Measurements from ENCODE around the gene ARHGAP19.
"Not testable (repeated sequence)": the region's sequence is repeated elsewhere in the genome, so short reads cannot be mapped to it uniquely, and the experiment has no call there.

Gene ARHGAP19

DNA sequence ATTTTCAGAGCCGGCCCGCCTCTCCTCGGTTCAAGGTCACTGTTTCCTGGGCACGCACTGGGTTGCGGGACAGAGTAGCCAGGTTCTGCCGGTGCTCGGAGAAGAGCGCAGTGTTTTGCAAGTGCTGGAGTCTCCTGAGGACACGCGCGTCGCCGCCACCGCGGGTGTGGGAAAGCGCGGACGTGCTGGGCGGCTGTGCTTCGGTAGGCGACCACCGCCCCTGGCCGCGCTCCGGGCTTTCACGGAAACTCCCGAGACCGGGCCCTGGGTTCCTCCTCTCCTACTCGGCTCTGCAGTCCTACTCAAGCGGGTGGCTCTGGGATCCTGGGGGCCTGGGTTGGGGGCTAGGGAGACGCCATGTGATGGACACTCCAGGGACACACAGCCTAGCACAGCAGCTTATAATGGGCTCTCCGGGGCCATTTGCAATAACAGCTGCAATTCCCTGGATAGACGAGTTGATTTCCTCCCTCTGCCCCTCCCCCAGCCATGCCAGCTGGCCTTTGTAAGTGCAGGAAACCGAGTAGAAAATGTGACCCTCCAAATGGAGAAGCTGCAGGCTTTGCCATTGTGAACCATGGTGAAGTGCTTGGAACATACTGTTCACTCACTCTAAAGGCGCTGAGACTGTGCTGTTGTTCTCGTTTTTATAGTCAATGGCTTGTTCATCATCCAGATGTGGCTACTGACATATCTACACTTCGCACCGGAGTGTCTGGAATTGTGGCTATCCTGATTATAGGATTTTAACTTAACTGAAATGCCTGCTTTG is 28.8 kb upstream of the ARHGAP19 start:
- DNase-seq = peak; percentile 4 to 14

DNA sequence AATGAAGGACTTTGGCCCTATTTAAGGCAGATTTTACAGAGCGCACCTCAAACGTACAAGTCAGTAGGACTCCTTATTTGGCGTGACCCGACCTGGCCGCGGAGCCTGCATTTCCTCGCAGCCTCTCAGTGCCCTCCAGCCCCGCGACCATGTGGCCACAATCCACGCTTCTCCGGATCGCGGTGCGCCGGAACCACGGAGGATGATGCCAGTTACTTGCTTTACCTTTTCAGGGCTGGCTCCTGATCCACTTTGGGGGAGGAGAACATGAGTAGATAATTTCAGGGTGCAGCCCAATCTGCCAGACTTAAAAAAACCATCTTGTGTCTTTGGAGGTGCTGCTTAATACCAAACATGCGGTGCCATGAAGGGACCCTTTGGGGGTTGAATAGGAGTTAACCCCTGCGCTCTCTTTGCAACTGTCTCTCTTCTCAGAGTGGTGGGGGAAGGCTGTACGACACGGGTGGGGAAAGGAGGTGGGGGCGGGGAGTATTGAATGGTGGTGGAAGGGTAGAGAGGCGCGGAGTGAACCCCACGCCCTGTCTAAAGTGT is 28.1 kb upstream of the ARHGAP19 start:
- DNase-seq = no peak

DNA sequence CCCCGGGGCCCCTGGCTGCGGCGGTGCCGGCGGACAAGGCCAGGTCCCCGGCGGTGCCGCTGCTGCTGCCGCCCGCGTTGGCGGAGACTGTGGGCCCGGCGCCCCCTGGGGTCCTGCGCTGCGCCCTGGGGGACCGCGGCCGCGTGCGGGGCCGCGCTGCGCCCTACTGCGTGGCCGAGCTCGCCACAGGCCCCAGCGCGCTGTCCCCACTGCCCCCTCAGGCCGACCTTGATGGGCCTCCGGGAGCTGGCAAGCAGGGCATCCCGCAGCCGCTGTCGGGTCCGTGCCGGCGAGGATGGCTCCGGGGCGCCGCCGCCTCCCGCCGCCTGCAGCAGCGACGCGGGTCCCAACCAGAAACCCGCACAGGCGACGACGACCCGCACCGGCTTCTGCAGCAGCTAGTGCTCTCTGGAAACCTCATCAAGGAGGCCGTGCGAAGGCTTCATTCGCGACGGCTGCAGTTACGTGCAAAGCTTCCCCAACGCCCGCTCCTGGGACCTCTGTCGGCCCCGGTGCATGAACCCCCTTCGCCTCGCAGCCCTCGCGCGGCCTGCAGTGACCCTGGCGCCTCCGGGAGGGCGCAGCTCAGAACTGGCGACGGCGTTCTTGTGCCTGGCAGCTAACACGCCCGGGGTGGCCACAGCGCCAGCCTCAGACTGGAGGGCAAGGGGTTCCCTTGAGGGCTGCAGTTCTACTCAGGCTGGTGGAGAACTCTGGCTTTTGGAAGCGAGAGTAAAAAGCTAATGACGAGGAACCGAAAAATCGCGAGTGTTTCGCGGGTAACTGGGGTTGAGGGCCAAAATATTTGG is 27.4 kb upstream of the ARHGAP19 start:
- peak; percentile 26 to 44 for DNase-seq

DNA sequence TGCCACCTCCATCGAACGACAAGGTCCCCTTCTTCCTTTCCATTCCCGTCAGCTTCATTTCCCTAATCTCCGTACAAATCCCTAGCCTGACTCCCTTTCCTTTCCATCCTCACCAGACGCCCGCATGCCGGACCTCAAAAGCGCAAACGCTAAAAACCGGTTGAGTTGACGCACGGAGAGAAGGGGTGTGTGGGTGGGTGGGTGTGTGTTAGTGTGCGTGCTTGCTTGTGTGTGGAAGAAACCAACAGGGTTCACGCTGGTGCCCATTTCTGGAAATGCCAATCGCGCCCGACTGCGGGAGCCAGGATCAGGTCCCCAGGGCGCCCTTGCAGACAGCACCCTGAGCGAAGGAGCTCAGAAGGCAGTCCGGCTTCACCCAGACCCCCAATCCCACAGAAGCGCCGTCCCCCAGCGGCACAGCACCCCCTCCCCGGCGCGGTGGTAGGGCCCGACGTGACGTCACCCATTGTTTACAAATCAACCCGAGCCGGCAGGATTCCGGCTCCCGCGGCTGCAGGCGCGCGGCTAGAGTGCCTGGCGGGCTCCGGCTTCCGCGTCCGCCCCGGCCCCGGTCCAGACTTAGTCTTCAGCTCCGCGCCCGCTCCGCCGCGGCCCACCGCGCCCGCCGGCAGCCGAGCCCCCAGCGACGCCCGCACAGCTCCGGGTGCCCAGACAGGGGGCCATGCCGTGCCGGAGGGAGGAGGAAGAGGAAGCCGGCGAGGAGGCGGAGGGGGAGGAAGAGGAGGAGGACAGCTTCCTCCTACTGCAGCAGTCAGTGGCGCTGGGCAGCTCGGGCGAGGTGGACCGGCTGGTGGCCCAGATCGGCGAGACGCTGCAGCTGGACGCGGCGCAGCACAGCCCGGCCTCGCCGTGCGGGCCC is 26.6 kb upstream of the ARHGAP19 start, which contains the start of gene FRAT1:
Gene FRAT1, plus strand, starts transcription at position 500 of the 880 bp plus-strand sequence. Its CDS starts 183 bp downstream, at position 683.
- DNase-seq = peak; percentile 88 to 97

DNA sequence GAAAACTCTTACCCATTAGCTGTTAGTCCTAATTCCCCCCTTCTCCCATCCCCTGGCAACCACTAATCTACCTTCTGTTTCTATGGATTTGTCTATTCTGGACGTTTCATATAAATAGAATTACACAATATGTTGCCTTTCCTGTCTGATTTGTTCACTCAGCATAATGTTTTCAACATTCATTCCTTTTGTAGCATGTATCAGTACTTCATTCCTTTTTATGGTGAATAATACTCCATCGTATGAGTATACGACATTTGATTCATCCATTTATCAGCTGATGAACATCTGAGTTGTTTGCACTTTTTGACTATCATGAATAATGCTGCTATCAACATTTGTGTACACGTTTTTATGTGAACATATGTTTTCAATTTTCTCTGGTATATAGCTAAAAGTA is 22.2 kb upstream of the ARHGAP19 start:
- no peak for DNase-seq

DNA sequence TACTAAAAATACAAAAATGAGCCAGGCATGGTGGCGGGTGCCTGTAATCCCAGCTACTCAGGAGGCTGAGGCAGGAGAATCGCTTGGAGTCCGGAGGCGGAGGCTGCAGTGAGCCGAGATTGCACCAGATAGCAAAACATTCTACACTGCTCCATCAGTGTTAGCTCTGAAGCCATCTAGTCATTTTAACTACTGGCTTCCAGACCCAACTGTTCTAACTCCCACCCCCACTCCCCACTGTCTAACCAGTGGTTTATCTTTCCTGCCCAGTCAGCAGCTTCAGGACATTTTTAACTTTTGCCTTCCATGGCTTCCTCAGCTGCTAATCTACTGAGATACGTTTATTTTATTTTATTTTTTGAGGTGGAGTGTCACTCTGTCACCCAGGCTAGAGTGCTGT is 20.5 kb upstream of the ARHGAP19 start:
- DNase-seq = no peak

DNA sequence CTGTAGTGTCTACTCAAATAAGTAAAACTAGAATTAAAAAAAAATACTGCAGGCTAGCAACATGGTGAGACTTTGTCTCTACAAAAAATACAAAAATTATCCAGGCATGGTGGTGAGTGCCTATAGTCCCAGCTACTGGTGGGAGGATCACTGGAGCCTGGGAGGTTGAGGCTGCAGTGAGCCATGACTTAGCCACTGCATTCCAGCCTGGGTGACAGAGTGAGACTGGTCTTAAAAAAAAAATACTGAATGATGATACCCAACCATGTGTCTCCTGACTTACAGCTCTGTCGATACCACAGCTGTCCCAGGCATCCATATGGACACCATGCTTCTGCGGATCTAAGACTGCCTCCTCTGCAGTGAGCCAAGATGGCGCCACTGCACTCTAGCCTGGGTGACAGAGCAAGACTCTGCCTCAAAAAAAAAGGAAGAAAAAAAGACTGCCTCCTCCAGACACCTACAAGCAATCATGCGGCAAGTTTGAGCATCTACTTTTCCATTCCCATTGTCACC is 18.7 kb upstream of the ARHGAP19 start:
- no peak for DNase-seq

DNA sequence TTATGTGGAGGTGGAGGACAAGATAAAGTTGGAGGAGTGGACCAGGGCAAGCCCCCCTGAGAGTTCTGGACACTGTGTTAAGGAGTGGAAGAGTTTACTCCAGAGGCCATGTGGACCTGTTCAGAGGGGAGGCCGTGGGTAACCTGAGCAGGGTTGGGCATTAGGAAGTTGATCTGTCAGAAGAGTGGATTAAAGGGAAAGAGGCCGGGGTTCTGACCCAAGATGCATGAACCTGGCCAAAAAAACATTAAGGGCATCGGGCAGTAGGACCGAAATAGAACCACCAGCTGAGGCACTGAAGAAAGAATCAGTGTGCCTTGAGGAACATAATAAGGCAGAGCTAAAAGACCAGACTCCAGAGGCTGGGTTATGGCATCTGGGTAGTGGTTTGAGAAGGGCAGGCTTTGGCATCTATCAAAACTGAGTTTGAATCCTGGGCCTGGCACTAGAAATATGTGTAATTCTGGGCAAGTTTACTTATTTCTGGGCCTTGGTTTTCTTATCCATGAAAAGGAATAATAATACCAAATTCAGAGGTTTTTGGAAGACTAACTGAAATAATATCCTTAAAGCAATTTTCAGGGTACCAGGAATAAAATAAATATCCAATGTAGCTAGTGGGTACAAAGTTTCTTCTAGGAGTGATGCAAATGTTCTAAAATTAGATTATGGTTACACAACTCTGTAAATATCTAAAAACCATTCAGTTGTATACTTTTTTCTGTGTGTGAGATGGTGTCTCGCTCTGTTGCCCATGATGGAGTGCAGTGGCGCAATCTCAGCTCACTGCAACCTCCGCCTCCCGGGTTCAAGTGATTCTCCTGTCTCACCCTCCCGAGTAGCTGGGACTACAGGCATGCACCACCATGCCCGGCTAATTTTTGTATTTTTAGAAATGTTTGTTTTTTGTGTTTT is 15.7 kb upstream of the ARHGAP19 start:
- DNase-seq = no peak

DNA sequence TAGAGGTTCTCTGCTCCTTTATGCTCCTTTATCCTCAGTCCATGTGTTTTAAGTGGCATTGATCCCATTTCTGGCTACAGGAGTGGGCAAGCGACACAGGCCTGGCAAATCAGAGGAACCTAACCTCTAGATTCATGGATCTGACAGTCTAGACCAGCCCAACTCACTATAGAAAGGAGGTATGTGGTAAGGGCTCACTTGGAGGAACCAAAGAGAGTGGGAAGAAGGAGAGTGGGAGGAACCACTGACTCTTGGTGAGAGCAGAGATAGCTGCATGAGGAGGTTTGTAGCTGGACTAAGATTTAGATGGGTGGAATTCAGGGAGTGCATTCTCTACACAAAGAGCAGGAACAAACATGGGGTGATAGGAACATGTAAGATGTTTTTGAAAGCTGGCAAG is 15.0 kb upstream of the ARHGAP19 start:
- no peak for DNase-seq

DNA sequence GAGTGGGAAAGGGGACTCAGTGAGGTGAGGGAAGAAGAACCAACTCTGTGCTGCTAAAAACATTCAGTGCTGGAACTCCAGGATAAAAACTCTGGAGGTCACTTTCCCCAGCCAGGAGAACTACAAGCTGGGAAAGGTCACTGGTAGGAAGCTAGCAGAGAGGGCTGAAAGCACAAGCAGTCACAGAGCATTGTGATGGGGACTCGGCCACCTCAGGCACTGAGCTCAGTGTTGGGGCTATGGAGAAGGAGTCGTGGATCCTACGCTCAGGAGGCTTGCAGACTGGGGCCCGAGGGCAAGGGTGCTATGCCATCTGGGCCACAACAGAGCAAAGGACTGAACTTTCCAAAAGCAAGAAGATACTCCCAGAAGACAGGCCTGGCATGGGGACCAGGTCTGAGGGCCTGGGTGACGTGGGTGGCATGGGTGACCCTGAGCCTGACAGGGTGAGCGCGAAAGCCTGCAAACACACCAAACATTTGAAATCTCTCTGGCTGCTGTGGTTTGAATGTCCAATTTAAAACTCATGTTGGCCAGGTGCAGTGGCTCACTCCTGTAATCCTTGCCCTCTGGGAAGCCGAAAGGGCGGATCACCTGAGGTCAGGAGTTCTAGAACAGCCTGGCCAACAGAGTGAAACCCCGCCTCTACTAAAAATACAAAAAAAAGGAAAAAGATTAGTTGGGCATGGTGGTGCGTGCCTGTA is 9.8 kb upstream of the ARHGAP19 start:
- DNase-seq = no peak

DNA sequence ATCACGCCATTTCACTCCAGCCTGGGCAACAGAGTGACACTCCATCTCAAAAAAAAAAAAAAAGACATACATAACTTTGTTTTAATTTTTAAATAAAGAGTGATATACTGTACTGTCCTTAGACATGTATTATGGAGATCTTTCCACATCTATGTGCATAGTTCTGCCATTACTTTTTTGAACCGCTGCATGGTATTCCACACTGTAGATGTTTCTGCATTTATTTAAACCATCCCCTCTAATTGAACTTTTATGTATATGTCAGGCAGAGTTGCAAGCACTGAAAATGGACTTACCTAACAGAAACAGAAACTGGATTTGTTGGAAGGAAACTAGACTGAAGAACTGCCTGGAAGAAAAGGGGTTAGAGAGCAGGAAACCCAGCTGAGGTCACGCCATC is 8.5 kb upstream of the ARHGAP19 start:
- no peak for DNase-seq

DNA sequence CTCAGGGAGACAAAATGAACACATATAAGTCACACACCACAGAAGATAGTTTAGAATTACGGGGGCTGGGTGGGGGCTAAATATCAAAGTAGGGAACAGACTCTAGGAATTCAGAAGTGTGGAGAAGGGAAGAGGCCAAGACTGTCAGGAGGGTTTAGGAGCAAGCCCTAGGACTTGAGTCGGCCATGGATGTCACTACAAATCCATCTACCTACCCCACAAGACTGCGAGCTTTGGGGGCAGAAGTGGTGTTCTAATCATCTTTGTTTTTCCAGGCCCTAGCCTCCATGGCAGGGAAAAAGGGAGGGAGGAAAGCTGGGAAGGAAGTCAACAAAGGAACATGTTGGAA is 5.8 kb upstream of the ARHGAP19 start:
- no peak for DNase-seq

DNA sequence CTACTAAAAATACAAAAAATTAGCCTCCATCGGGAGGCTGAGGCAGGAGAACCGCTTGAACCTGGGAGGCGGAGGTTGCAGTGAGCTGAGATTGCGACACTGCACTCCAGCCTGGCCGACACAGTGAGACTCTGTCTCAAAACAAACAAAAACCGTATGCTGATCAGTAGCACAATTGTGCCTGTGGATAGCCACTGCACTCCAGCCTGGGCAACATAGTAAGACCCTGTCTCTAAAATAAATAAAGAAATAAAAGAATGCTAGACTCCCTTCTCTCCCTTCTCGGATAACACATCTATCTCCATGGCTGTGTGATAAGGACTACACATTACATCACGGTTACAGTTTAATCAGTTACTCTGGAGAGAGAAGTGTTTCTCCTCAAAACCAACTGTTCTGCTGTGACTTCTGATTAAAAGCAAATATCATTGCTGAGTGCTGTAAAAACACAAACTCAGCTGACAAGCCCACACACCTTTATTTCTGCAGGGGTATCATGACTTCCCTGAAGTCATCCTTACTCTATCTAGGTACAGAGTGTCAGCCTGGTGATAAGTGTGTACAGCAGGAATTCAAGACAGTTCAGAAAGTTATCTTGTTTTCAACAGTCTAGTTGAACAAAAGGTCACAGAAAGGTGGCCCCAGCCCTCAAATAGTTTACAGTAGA is 5.3 kb upstream of the ARHGAP19 start:
- DNase-seq = no peak

DNA sequence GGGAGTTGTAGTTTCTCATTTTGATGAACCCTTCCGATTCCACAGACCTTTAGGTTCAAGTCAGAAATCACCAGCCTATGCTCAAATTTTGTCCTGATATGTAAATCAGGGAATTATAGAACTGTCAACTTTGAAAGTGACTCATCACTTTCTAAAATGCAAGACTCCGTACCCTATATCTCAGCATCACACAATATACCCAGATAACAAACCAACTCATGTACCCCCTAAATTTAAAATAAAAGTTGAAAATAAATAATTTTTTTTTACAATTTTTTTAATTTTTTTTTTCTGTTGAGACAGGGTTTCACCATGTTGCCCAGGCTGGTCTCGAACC is 393 bp upstream of the ARHGAP19 start:
- DNase-seq = no peak

DNA sequence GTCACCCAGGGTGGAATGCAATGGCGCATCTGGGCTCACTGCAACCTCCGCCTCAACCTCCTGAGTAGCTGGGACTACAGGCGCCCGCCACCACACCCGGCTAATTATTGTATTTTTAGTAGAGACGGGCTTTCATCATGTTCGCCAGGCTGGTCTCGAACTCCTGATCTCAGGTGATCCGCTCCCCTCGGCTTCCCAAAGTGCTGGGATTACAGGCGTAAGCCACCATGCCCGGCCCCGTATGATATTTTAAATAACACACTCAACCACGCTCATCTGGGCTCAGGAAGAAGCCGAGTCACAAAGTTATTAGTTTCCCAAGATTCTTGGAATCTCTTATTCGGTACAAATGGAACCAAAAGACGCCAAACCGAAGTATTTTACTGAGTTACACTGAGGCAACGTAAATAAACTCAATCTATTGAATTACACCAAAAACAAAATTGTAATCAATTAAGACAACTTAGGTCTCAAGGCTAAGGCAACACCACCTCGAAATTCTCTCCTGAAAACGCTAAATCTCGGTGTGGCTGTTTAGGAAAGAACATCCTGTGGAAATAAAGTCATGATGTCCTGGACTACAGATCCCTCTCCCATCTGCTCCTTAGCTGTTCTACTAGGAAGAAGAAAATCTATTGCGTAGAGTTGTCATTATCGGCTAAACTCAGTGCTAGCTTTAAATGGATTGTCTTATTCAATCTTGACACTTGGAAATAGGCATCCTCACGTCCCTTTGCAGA is 910 bp downstream of the ARHGAP19 start:
- DNase-seq = no peak

DNA sequence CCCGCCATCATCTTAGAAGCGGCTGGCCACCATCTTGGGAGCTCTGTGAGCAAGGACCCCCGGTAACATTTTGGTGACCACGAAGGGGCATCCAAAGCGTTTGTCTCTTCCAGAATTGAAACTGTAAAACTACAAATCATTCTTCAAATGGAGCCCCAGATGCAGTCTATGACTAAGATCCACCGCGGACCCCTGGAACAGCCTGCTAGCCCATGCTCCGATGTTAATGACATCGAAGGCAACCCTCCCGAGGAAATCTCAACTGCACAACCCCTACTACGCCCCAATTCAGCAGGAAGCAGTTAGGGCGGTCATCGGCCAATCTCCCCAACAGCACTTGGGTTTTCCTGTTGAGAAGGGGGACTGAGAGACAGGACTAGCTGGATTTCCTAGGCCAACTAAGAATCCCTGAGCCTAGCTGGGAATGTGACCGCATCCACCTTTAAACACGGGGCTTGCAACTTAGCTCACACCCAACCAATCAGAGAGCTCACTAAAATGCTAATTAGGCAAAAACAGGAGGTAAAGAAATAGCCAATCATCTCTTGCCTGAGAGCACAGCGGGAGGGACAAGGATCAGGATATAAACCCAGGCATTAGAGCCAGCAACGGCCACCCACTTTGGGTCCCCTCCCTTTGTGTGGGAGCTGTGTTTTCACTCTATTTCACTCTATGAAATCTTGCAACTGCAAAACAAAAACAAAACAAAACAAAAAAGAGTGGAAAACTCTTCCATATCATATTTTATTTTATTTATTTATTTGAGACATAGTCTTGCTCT is 1.7 kb downstream of the ARHGAP19 start:
- DNase-seq = not testable (repeated sequence)

DNA sequence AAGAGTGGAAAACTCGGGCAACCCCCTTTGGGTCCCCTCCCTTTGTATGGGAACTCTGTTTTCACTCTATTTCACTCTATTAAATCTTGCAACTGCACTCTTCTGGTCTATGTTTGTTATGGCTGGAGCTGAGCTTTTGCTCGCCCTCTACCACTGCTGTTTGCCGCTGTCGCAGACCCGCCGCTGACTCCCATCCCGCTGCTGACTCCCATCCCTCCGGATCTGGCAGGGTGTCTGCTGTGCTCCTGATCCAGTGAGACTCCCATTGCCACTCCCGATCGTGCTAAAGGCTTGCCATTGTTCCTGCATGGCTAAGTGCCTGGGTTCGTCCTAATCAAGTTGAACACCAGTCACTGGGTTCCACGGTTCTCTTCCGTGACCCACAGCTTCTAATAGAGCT is 2.4 kb downstream of the ARHGAP19 start:
- not testable (repeated sequence) for DNase-seq

DNA sequence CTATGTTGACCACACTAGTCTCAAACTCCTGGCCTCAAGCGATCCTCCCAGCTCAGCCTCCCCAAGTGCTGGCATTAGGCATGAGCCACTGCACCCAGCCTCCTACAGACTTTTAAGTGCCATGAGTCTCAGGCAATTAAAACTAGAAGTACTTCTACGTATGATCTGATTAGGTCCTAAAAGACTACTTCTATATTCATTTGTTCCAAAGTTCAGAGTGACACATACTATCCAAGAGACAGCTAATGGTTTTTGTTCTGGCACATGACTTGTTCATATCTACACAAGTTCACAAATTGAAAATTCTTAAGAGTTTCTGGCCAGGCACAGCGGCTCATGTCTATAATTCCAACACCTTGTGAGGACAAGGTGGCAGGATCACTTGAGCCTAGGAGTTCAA is 11.7 kb downstream of the ARHGAP19 start:
- no peak for DNase-seq

Data from bone marrow (tissue), 2 donors.